Measurements from ENCODE around the gene ARHGAP42.

DNA sequence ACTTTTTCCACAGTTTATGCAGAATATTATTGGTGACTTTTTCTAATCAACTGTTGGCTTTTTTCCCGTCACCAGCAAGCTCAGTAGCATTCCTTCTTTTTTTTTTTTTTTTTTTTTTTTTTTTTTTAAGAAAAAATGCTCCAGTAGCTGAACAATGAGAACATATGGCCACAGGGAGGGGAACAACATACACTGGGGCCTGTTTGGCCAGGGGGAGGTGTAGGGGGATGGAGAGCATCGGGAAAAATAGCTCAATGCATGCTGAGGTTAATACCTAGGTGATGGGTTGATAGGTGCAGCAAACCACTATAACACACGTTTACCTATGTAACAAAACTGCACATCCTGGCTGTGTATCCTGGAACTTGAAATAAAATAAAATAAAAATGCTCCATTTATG is 82.5 kb downstream of the ARHGAP42 start:
- TF ChIP-seq, protein P1, sequence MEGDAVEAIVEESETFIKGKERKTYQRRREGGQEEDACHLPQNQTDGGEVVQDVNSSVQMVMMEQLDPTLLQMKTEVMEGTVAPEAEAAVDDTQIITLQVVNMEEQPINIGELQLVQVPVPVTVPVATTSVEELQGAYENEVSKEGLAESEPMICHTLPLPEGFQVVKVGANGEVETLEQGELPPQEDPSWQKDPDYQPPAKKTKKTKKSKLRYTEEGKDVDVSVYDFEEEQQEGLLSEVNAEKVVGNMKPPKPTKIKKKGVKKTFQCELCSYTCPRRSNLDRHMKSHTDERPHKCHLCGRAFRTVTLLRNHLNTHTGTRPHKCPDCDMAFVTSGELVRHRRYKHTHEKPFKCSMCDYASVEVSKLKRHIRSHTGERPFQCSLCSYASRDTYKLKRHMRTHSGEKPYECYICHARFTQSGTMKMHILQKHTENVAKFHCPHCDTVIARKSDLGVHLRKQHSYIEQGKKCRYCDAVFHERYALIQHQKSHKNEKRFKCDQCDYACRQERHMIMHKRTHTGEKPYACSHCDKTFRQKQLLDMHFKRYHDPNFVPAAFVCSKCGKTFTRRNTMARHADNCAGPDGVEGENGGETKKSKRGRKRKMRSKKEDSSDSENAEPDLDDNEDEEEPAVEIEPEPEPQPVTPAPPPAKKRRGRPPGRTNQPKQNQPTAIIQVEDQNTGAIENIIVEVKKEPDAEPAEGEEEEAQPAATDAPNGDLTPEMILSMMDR (IDR thresholded peaks at IDR 0.05): no peak
- TF ChIP-seq POLR2A (IDR thresholded peaks at IDR 0.05): no peak
